Diencephalon (tissue), 1 donor: Measurements from ENCODE around the gene AFP. TPM values are rescaled to one million over a fixed set of nuclear protein-coding genes. Genes with fewer than 3 reads are reported as not detected.

Experiments
- total RNA-seq: library from RNA; depleted of rRNA; stranded (reverse); fragments of >200 nt; gene quantifications from one replicate; pipeline ENCODE4 v1.2.3, GENCODE V29; 2014

The AFP gene
- total RNA-seq = not detected

DNA sequence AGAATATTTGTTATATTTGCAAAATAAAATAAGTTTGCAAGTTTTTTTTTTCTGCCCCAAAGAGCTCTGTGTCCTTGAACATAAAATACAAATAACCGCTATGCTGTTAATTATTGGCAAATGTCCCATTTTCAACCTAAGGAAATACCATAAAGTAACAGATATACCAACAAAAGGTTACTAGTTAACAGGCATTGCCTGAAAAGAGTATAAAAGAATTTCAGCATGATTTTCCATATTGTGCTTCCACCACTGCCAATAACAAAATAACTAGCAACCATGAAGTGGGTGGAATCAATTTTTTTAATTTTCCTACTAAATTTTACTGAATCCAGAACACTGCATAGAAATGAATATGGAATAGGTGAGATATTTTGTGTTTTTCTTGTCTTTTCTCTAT lies at the start of gene AFP:
TSS of gene AFP (plus strand) at position 238 of the 400 bp plus-strand sequence. CDS start at position 280, 42 bp downstream.

GRCh38 chr4:73404042-73404441 lies 32.0 kb upstream of the AFP start, which contains the start of gene ALB:
Gene ALB, plus strand, starts transcription at chr4:73404287. Its CDS starts 41 bp downstream, at chr4:73404328.

GRCh38 chr4:73481358-73481757 lies 45.3 kb downstream of the AFP start, which contains the start of gene AFM:
Gene AFM, plus strand, starts transcription at chr4:73481745. Its CDS starts 31 bp downstream, at chr4:73481776.

Other genes with a start within 250 kb of the AFP start
- 103 TPM for gene ANKRD17, start 177.4 kb upstream of the AFP start, total RNA-seq
- 0.46 TPM for gene ALB, start 31.9 kb upstream of the AFP start, total RNA-seq
- gene AFM, start 45.5 kb downstream of the AFP start, total RNA-seq = not detected
- 0.23 TPM for gene RASSF6, start 184.2 kb downstream of the AFP start, total RNA-seq